Gastrocnemius medialis (tissue), 4 donors: Measurements from ENCODE around the gene CCL4L2.
"Not testable (repeated sequence)": the region's sequence is repeated elsewhere in the genome, so short reads cannot be mapped to it uniquely, and the experiment has no call there.

ENCODE experiments used
- CTCF ChIP-seq, 5 experiments: fragments of 450-650 bp in 3 of 5; fragments of 200-600 bp in 2 of 5; sonication (generic) in 2 of 5; IDR thresholded peaks in 4 of 5; conservative IDR thresholded peaks in 1 of 5; 1 replicate in 4 of 5; 2 replicates in 1 of 5; pipeline ENCODE4 v1.5.1; 2016 to 2019; ENCODE audit warnings: antibody characterized with exemption in 5 of 5, mild to moderate bottlenecking in 3 of 5, moderate library complexity in 3 of 5
- POLR2A ChIP-seq, 2 donors: fragments of 450-650 bp; IDR thresholded peaks; one replicate each; pipeline ENCODE4 v1.6.1; 2017; ENCODE audit warnings: antibody characterized with exemption in 2 of 2, mild to moderate bottlenecking in 2 of 2, moderate library complexity in 2 of 2

GRCh38 chr17:36211484-36212271, 815 bp downstream of the CCL4L2 start:
- TF ChIP-seq CTCF (IDR thresholded peaks at IDR 0.05 in 4 of 5, conservative IDR thresholded peaks at IDR 0.05 in 1 of 5); POLR2A (IDR thresholded peaks at IDR 0.05): not testable (repeated sequence)
